Measurements from ENCODE around the gene GNG2. TPM values are rescaled to one million over a fixed set of nuclear protein-coding genes. Genes with fewer than 3 reads are reported as not detected.

The GNG2 gene
- total RNA-seq, 1 experiment from 2014 or later, result 7.0 TPM

DNA sequence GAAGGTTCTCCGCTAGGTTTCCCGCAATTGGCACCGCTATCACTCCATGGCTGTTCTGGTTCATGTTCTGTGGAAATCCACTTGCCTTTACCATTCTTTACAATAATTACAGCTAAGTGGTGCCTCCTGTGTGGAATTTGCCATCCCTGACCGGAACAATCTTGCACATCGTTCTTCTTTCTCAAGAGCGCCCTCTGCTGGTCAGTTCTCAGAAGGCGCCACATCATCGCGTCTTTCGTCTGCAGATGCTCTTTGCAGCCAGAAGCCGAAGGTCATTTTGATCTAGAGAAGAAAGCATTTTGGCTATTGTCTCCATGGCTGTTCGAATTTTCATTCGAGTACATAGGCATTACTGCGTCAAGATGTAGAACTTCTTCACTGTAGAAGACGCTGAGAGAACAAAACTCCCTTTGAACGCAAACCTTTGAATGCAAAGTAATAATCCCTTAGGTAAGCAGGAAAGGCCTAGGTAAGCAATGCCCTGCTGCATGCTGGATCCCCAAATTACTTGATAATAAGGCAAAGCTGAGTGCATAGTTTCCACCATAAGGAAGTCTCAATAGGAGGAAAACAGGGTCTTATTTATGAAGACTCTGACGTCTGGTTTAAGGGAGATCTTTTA, 118.8 kb downstream of the GNG2 start:
- H2BK20ac ChIP-seq (ENCODE audit: low read depth, low read length, poor library complexity, severe bottlenecking), result no peak overlapping the region
- Mint-ChIP-seq H3K4me3 (no peak overlapping the region), H3K27ac (no peak overlapping the region; a peak in 1 of 7 replicates), H3K9me3 (no peaks in the 10 kb centered on the region), H3K27me3 (ENCODE audit: low read depth) (peaks cover 9% of the 10 kb centered on the region), H3K4me1 (peaks cover 13 to 15% of the 10 kb centered on the region in 2 experiments), H3K36me3 (ENCODE audit: insufficient read depth in 1 of 3, low read depth in 3 of 3) (no peaks in the 10 kb centered on the region)
- H3K27me3 ChIP-seq (ENCODE audit: insufficient read depth, low read length), result no peaks in the 10 kb centered on the region
- no peaks in the 10 kb centered on the region for H4K20me1 ChIP-seq (ENCODE audit: control insufficient read depth, insufficient read depth, insufficient read length)
- H3K56ac ChIP-seq (ENCODE audit: insufficient read length, low read depth, low read length), result no peak overlapping the region
- WGBS (ENCODE audit: extremely low coverage, insufficient read length, low lambda C conversion rate), result 100% methylated on average over 1 of the region's 17 CpGs
- H3K14ac ChIP-seq (ENCODE audit: insufficient read depth, low read length), result no peak overlapping the region
- peak; percentile 79 for DNase-seq
- no peaks in the 10 kb centered on the region for H3K79me2 ChIP-seq (ENCODE audit: insufficient read depth, low read length)
- no peak overlapping the region for H3K27ac ChIP-seq (ENCODE audit: insufficient read length, low read depth, low read length)
- H3K4ac ChIP-seq (ENCODE audit: low read depth, low read length), result no peak overlapping the region
- no peak overlapping the region for H4K8ac ChIP-seq (replicated peaks; ENCODE audit: insufficient read length, low read depth, low read length)
- no peaks in the 10 kb centered on the region for H3K79me1 ChIP-seq (ENCODE audit: insufficient read depth, low read depth, low read length, poor library complexity, severe bottlenecking)
- no peak overlapping the region for H2BK5ac ChIP-seq (ENCODE audit: insufficient read length, low read length)
- no peaks in the 10 kb centered on the region for H3K9me3 ChIP-seq (ENCODE audit: control insufficient read depth, low read depth, low read length)
- no peak overlapping the region for H3K23ac ChIP-seq (ENCODE audit: insufficient read length, low read depth, low read length)
- H2AFZ ChIP-seq (ENCODE audit: low read length), result no peak overlapping the region
- H3K23me2 ChIP-seq (ENCODE audit: insufficient read length, low read depth, low read length, poor library complexity, severe bottlenecking), result no peaks in the 10 kb centered on the region
- H3K4me2 ChIP-seq (ENCODE audit: insufficient read depth, insufficient read length, low read length), result no peak overlapping the region
- H2BK15ac ChIP-seq (ENCODE audit: low read depth, low read length), result no peak overlapping the region
- no peak overlapping the region for H3K9ac ChIP-seq (ENCODE audit: extremely low read depth, insufficient read length, low read length)
- no peaks in the 10 kb centered on the region for H3K4me1 ChIP-seq (ENCODE audit: insufficient read depth, low read length)
- no peak overlapping the region for H2BK12ac ChIP-seq (ENCODE audit: insufficient read length, low read depth, low read length)
- TF ChIP-seq, protein P1, sequence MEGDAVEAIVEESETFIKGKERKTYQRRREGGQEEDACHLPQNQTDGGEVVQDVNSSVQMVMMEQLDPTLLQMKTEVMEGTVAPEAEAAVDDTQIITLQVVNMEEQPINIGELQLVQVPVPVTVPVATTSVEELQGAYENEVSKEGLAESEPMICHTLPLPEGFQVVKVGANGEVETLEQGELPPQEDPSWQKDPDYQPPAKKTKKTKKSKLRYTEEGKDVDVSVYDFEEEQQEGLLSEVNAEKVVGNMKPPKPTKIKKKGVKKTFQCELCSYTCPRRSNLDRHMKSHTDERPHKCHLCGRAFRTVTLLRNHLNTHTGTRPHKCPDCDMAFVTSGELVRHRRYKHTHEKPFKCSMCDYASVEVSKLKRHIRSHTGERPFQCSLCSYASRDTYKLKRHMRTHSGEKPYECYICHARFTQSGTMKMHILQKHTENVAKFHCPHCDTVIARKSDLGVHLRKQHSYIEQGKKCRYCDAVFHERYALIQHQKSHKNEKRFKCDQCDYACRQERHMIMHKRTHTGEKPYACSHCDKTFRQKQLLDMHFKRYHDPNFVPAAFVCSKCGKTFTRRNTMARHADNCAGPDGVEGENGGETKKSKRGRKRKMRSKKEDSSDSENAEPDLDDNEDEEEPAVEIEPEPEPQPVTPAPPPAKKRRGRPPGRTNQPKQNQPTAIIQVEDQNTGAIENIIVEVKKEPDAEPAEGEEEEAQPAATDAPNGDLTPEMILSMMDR (conservative IDR thresholded peaks at IDR 0.05), result peak; percentile 95
- H3T11ph ChIP-seq (ENCODE audit: low read length), result no peak overlapping the region
- no peak overlapping the region for H2AK5ac ChIP-seq (ENCODE audit: insufficient read length, low read length)
- H4K5ac ChIP-seq (ENCODE audit: insufficient read length, low read depth, low read length), result no peak overlapping the region
- H4K91ac ChIP-seq (ENCODE audit: insufficient read length, low read depth, low read length), result no peak overlapping the region
- no peak overlapping the region for H3K18ac ChIP-seq (ENCODE audit: insufficient read length, low read depth, low read length)
- H2BK120ac ChIP-seq (ENCODE audit: low read depth, low read length, poor library complexity, severe bottlenecking), result no peak overlapping the region
